MG63 (cell line): Measurements from ENCODE around the gene MORN1. TPM values are rescaled to one million over a fixed set of nuclear protein-coding genes. Genes with fewer than 3 reads are reported as not detected.

Experiments used
- DNase-seq: peaks from one replicate; pipeline ENCODE4 v3.0.0-alpha.2; 2020
- H3K27me3 ChIP-seq: fragments of 250-450 bp; sonication (Bioruptor Pico); 2 replicates; pipeline ENCODE4 v1.5.1; 2020; ENCODE audit warnings: mild to moderate bottlenecking, moderate library complexity
- H3K36me3 ChIP-seq: fragments of 250-450 bp; sonication (Bioruptor Pico); 2 replicates; pipeline ENCODE4 v1.5.1; 2020; ENCODE audit warnings: mild to moderate bottlenecking, moderate library complexity
- H3K4me3 ChIP-seq: fragments of 250-450 bp; sonication (Bioruptor Pico); 2 replicates; pipeline ENCODE4 v1.5.1; 2020; ENCODE audit warnings: mild to moderate bottlenecking, moderate library complexity
- H3K9me3 ChIP-seq: fragments of 250-450 bp; sonication (Bioruptor Pico); 2 replicates; pipeline ENCODE4 v1.5.1; 2020; ENCODE audit warnings: mild to moderate bottlenecking, moderate library complexity
- total RNA-seq: library from RNA; depleted of rRNA; stranded (reverse); fragments of >200 nt; shearing (Covaris generic); gene quantifications from 2 replicates; pipeline ENCODE4 v1.2.3, GENCODE V29; 2014; ENCODE audit warnings: low replicate concordance

MORN1 gene
- total RNA-seq, 1 experiment from 2014 or later: 20.5 TPM

GRCh38 chr1:2384941-2385481, 6.3 kb downstream of the MORN1 start:
- no peak overlapping the region for H3K4me3 ChIP-seq
- DNase-seq: no peak
- H3K27me3 ChIP-seq: no peaks in the 10 kb centered on the region
- no peaks in the 10 kb centered on the region for H3K9me3 ChIP-seq
- H3K36me3 ChIP-seq: peaks cover 5% of the 10 kb centered on the region

- DNase-seq: no peak
- no peak overlapping the region for H3K4me3 ChIP-seq
These were observed 7.1 kb downstream of the MORN1 start for GRCh38 chr1:2384130-2384860.

GRCh38 chr1:2383576-2383975, 7.8 kb downstream of the MORN1 start:
- H3K4me3 ChIP-seq: no peak overlapping the region
- DNase-seq: no peak
- H3K9me3 ChIP-seq: no peaks in the 10 kb centered on the region
- H3K36me3 ChIP-seq: 0 out of 2 replicates have a peak, but pooled peaks cover 3% of the 10 kb centered on the region
- H3K27me3 ChIP-seq: no peaks in the 10 kb centered on the region

More at GRCh38 chr1:2384130-2384860, 7.1 kb downstream of the MORN1 start:
- Histone ChIP-seq H3K9me3 (no peaks in the 10 kb centered on the region), H3K36me3 (peaks cover 3% of the 10 kb centered on the region; the same call in 1 of the 2 replicates), H3K27me3 (no peaks in the 10 kb centered on the region)

- Histone ChIP-seq H3K4me3 (no peak overlapping the region), H3K36me3 (0 out of 2 replicates have a peak, but pooled peaks cover 3% of the 10 kb centered on the region), H3K9me3 (no peaks in the 10 kb centered on the region), H3K27me3 (no peaks in the 10 kb centered on the region)
- peak; percentile 37 for DNase-seq
These were observed 8.6 kb downstream of the MORN1 start for GRCh38 chr1:2382621-2383361.

GRCh38 chr1:2381741-2382620, 9.4 kb downstream of the MORN1 start:
- H3K36me3 ChIP-seq: no peaks in the 10 kb centered on the region
- H3K27me3 ChIP-seq: no peaks in the 10 kb centered on the region
- H3K4me3 ChIP-seq: no peak overlapping the region
- DNase-seq: peak; percentile 75
- H3K9me3 ChIP-seq: no peaks in the 10 kb centered on the region

- H3K9me3 ChIP-seq: no peaks in the 10 kb centered on the region
- no peaks in the 10 kb centered on the region for H3K27me3 ChIP-seq
- no peak for DNase-seq
- no peak overlapping the region for H3K4me3 ChIP-seq
- H3K36me3 ChIP-seq: no peaks in the 10 kb centered on the region
These were observed 10.3 kb downstream of the MORN1 start for GRCh38 chr1:2380816-2381591.

GRCh38 chr1:2379733-2380404, 11.5 kb downstream of the MORN1 start:
- DNase-seq: no peak
- H3K36me3 ChIP-seq: no peaks in the 10 kb centered on the region
- H3K27me3 ChIP-seq: no peaks in the 10 kb centered on the region
- H3K4me3 ChIP-seq: no peak overlapping the region
- no peaks in the 10 kb centered on the region for H3K9me3 ChIP-seq

GRCh38 chr1:2378956-2379732, 12.2 kb downstream of the MORN1 start:
- Histone ChIP-seq H3K9me3 (no peaks in the 10 kb centered on the region), H3K36me3 (no peaks in the 10 kb centered on the region), H3K4me3 (no peak overlapping the region), H3K27me3 (no peaks in the 10 kb centered on the region)
- DNase-seq: no peak

GRCh38 chr1:2378441-2378851, 12.9 kb downstream of the MORN1 start:
- H3K9me3 ChIP-seq: no peaks in the 10 kb centered on the region
- no peaks in the 10 kb centered on the region for H3K27me3 ChIP-seq
- no peaks in the 10 kb centered on the region for H3K36me3 ChIP-seq
- no peak for DNase-seq
- no peak overlapping the region for H3K4me3 ChIP-seq

GRCh38 chr1:2377751-2378440, 13.5 kb downstream of the MORN1 start:
- Histone ChIP-seq H3K36me3 (no peaks in the 10 kb centered on the region), H3K9me3 (no peaks in the 10 kb centered on the region), H3K27me3 (no peaks in the 10 kb centered on the region), H3K4me3 (no peak overlapping the region)
- no peak for DNase-seq

- DNase-seq: no peak
- H3K4me3 ChIP-seq: no peak overlapping the region
- H3K9me3 ChIP-seq: no peaks in the 10 kb centered on the region
- no peaks in the 10 kb centered on the region for H3K27me3 ChIP-seq
- H3K36me3 ChIP-seq: no peaks in the 10 kb centered on the region
These were observed 14.3 kb downstream of the MORN1 start for GRCh38 chr1:2376931-2377672.

GRCh38 chr1:2376261-2376741, 15.1 kb downstream of the MORN1 start:
- no peaks in the 10 kb centered on the region for H3K9me3 ChIP-seq
- H3K4me3 ChIP-seq: no peak overlapping the region
- H3K27me3 ChIP-seq: no peaks in the 10 kb centered on the region
- no peaks in the 10 kb centered on the region for H3K36me3 ChIP-seq
- no peak for DNase-seq

- Histone ChIP-seq H3K27me3 (no peaks in the 10 kb centered on the region), H3K4me3 (no peak overlapping the region), H3K36me3 (no peaks in the 10 kb centered on the region), H3K9me3 (no peaks in the 10 kb centered on the region)
- no peak for DNase-seq
These were observed 15.5 kb downstream of the MORN1 start for GRCh38 chr1:2375923-2376260.
